GM21447 (cell line): Measurements from ENCODE around the gene F2R.
A peak's percentile ranks its signal among the peaks of the same experiment; 100 is the strongest.
"Not testable (repeated sequence)": the region's sequence is repeated elsewhere in the genome, so short reads cannot be mapped to it uniquely, and the experiment has no call there.

ENCODE experiments used
- ATAC-seq: cut with Tn5 transposase; IDR thresholded peaks from one replicate; pipeline ENCODE4 v1.9.1; 2021; ENCODE audit not compliant: unreplicated experiment

F2R gene

GRCh38 chr5:76715736-76716455 is at the start of gene F2R:
TSS of gene F2R (plus strand) at chr5:76716126. CDS start at chr5:76716308, 182 bp downstream.
- peak; percentile 55 for ATAC-seq

- ATAC-seq = no peak
These were observed 48.4 kb upstream of the F2R start for GRCh38 chr5:76667495-76667894.

GRCh38 chr5:76669245-76669644 is 46.7 kb upstream of the F2R start:
- no peak for ATAC-seq

GRCh38 chr5:76670508-76670907 is 45.4 kb upstream of the F2R start:
- no peak for ATAC-seq

- no peak for ATAC-seq
These were observed 43.7 kb upstream of the F2R start for GRCh38 chr5:76672242-76672641.

- ATAC-seq = no peak
These were observed 42.8 kb upstream of the F2R start for GRCh38 chr5:76673125-76673524.

DNA sequence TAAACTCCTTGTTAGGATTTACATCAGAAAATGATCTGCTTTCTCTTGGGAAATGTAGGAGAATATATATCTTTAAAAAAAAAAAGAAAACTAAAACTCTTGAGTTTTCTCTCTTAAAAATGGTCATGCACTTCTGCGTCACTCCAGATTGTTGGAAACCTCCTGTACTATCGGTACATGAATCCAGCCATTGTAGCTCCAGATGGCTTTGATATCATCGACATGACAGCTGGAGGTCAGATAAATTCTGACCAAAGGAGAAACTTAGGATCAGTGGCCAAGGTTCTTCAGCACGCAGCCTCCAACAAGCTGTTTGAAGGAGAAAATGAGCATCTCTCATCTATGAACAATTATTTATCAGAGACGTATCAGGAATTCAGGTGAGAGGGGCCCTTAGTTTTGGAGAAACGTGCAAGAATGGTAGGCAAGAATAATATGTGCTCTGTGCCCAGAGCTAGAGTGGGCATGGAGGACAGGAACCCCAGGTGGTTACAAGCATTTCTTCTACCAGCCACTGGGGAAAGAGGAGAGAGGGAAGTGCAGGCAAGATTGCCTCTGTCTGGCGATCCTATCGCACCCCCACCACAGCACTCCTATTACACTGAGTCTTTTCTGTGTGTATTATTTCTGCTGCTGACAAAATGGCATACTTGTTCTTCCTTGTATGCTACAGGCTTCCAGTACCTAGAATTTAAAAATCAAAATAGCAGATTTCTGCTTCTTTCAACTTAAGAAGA is 41.4 kb upstream of the F2R start:
- ATAC-seq = no peak

DNA sequence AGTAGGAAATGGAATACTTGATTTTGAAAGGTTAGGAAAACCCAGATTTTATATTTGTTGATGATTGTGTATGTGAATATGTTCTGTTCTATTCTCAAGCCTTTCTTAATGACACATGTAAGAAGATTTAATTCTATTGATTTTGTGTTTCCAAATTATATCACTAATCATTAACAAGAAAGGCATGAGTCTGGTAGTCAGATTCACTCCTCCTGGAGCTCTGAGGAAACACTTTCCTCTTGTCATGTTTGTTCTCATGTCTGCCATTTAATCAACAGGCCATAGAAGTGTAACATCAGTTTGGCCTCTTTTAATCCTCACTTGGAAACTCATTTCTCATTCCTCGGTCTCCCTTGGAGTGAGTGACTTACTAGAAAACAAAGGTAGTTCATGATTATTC is 40.6 kb upstream of the F2R start:
- no peak for ATAC-seq

DNA sequence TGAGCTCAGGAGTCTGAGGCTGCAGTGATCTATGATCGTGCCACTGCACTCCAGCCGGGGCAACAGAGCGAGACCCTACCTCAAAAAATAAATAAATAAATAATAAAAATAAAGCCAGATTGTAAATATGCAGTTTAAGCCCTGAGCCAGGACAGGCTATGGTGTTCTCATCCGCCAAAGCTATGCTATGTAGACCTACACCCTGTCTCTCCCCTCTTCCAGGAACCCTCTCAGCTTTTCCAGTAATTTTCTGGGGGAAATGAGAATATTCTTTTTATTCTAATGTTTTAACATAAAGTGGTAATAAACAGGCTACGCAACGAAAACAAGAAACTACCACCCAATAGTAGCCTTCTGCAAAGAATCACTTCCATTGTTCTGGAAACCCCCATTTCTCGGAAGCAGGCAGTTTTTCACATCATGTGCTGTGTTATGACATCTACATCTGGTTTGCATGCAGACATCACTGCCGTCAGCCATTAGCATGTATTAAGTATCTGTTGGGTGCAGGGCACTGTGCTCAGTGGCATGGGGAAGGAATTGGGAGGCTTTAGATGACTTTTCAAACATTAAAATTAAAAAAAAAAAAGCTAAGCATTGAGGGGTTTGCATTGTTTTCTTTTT is 38.0 kb upstream of the F2R start:
- ATAC-seq = no peak

- no peak for ATAC-seq
These were observed 36.7 kb upstream of the F2R start for GRCh38 chr5:76679231-76679630.

- ATAC-seq = not testable (repeated sequence)
These were observed 35.1 kb upstream of the F2R start for GRCh38 chr5:76680826-76681225.

GRCh38 chr5:76681287-76681686 is 34.6 kb upstream of the F2R start:
- no peak for ATAC-seq

GRCh38 chr5:76682387-76682786 is 33.5 kb upstream of the F2R start:
- no peak for ATAC-seq

DNA sequence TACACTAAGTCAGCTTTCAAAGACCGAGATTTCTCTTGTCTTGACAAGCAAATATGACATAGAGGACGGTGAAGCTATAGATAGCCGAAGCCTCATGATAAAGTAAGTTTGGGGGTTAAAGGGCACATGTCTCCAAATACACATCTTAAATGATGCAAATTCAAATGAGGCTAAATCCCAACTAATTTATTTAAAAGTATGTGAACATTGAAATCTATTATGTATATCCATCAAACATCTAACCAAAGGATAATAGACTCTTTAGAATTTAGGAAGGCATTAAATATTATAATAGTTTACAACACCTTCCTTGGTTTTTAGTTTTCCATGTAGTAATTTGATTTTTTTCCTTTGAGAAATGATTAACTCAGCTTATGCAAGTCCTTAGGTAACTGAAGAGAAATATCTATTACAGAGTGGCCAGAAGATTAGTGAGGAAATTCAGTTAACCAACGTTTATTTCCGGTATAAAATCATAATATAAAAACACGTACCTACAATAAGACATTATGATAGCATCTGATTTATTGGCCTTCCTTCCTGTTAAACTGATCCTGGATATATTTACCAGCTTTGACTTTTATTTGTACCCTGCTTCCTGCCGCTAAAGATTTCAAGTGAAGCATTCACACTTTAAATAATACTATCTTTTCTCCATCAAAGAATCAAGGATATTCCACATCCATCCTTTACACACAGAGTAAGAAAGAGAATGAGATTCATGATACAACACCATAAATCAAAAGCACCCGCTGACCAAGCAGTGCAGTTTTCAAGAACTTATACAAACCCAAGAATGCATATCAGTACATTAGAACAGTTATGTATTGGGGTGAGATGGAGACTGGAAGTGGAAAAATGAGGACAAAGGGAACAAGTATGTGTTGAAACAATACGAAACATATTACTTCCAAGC is 31.9 kb upstream of the F2R start:
- no peak for ATAC-seq

DNA sequence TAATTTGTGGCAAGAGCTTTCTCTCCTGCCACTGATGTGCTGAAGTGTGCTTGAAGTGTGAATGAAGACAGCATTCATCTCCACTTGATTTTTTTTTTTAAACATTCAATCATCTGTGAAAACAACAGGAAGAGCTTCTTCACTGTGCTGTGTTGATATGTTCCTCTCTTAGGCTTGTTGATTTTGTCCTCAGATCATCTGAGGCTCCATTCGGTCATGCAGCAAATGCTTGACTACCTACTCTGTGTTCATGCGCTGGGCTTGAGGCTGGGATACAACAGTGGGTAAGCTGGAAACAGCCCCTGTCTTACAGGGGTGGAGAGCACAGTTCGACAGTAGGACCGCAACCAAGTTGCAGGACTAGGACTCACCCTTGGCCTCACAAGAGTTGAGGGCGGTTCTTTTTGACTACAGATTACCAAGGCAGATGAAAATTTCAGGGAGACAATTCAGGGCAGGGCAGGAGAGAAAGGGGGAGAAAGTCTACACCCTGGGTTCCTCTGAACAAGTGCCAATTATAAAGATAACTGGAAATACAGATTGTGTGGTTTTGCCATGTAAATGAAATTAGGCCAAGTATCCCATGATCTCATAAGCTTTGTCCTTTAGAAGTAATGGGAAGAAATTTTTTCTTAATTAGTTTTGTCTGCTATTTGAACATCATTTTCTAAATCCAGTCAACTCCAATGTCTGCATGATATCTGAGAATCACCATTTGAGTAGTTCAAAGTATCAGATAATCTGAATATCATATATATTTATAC is 31.0 kb upstream of the F2R start:
- no peak for ATAC-seq

DNA sequence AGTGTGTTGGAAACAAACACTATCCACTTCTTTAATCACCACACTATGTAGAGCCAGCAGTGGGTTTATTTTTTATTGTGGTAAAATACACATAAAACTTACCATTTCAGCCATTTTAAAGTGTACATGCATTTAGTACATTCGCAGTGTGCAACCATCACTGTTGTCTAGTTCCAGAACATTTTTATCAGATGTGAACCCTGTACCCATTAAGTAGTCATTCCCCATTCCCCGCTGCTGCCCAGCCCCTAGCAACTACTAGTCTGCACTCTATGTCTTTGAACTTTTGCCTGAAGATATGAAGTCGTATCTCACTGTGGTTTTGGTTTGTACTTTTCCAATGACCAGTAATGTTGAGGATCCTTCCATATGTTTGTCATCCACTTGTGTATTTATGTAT is 30.2 kb upstream of the F2R start:
- no peak for ATAC-seq

GRCh38 chr5:76688212-76688611 is 27.7 kb upstream of the F2R start:
- no peak for ATAC-seq

- no peak for ATAC-seq
These were observed 27.1 kb upstream of the F2R start for GRCh38 chr5:76688836-76689235.

DNA sequence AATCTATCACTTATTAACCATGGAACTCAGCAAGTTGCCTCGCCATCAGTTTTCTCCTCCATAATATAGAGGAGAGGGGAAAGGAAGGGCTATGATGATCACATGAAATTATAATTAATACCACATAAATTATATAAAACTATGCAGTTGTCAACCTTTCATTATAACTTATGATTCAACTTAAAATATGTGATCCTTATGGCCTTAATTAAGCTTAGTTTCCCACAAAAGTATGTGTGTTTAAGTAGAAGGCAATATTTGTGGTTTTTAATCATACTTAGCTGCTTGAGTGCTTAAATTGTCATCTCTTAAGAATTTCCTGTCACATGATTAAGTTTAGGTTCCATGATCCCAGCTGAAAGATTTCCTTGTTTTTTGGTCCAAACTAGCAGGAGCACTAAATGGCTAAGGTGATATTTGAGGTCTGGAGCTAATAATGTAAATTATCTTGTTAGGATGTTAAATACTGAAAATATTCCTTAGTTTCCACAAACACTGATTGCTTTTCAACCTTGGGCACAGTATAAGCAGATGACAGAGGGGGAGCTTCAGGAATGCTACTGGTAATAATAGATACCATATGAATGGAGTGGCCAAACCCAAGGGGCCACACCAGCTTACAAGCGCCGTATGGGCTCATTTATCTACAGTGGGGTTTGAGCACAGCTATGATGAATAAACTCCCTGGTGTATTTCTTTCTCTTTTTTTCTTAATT is 26.4 kb upstream of the F2R start:
- ATAC-seq = no peak
